Hippocampal formation (tissue), 2 donors: ENCODE results near the gene GALNT7.

ENCODE experiments used
- DNase-seq, 2 donors: peaks; one replicate each; lab custom pipeline; 2025; lab: John Stamatoyannopoulos, UW

The GALNT7 gene

GRCh38 chr4:173345648-173346047 is 177.0 kb downstream of the GALNT7 start:
- DNase-seq: no peak

- DNase-seq: no peak
These were observed 177.5 kb downstream of the GALNT7 start for GRCh38 chr4:173346074-173346473.

GRCh38 chr4:173347467-173347866 is 178.9 kb downstream of the GALNT7 start:
- no peak for DNase-seq

GRCh38 chr4:173357939-173358338 is 189.3 kb downstream of the GALNT7 start:
- no peak for DNase-seq

- DNase-seq: no peak
These were observed 192.1 kb downstream of the GALNT7 start for GRCh38 chr4:173360587-173361221.

- no peak for DNase-seq
These were observed 194.1 kb downstream of the GALNT7 start for GRCh38 chr4:173362666-173363065.

- DNase-seq: no peak
These were observed 196.9 kb downstream of the GALNT7 start for GRCh38 chr4:173365359-173365996.

GRCh38 chr4:173367285-173367684 is 198.7 kb downstream of the GALNT7 start:
- no peak for DNase-seq

GRCh38 chr4:173367946-173368345 is 199.3 kb downstream of the GALNT7 start:
- DNase-seq: no peak

GRCh38 chr4:173370130-173370476 is 201.5 kb downstream of the GALNT7 start:
- peak in 1 of 2 donors; percentile 69 for DNase-seq

- peak; percentile 97 for DNase-seq
These were observed 202.1 kb downstream of the GALNT7 start, which contains the start of gene SAP30 for GRCh38 chr4:173370477-173371291. SAP30 (plus strand) TSS chr4:173370954; CDS start chr4:173371183, 229 bp downstream.

GRCh38 chr4:173371292-173372192 is 202.9 kb downstream of the GALNT7 start:
- peak; percentile 78 to 84 for DNase-seq
